NCI-H1048 (cell line): ENCODE data around the gene EDRF1.

Experiments used
- DNase-seq: peaks from one replicate; lab custom pipeline; 2025; lab: John Stamatoyannopoulos, UW

The EDRF1 gene

GRCh38 chr10:125768219-125768855 lies 48.8 kb downstream of the EDRF1 start:
- DNase-seq = no peak

GRCh38 chr10:125769175-125769574 lies 49.7 kb downstream of the EDRF1 start:
- DNase-seq = no peak

- DNase-seq = no peak
These were observed 51.3 kb downstream of the EDRF1 start for GRCh38 chr10:125770844-125771243.

GRCh38 chr10:125772112-125772863 lies 52.8 kb downstream of the EDRF1 start:
- DNase-seq = no peak

- no peak for DNase-seq
These were observed 53.3 kb downstream of the EDRF1 start for GRCh38 chr10:125772864-125773180.

GRCh38 chr10:125773687-125774543 lies 54.4 kb downstream of the EDRF1 start:
- no peak for DNase-seq

GRCh38 chr10:125774581-125775191 lies 55.2 kb downstream of the EDRF1 start:
- no peak for DNase-seq

- DNase-seq = no peak
These were observed 56.1 kb downstream of the EDRF1 start, which contains the start of gene MMP21 for GRCh38 chr10:125775491-125776106. TSS of gene MMP21 (minus strand) at chr10:125775821. CDS start at chr10:125775821, 0 bp downstream.

- no peak for DNase-seq
These were observed 58.3 kb downstream of the EDRF1 start for GRCh38 chr10:125777806-125778205.

- no peak for DNase-seq
These were observed 59.0 kb downstream of the EDRF1 start for GRCh38 chr10:125778556-125778955.

GRCh38 chr10:125779403-125780327 lies 60.2 kb downstream of the EDRF1 start:
- no peak for DNase-seq

GRCh38 chr10:125781374-125781773 lies 61.9 kb downstream of the EDRF1 start:
- no peak for DNase-seq

GRCh38 chr10:125782054-125782453 lies 62.5 kb downstream of the EDRF1 start:
- no peak for DNase-seq

- DNase-seq = no peak
These were observed 63.1 kb downstream of the EDRF1 start for GRCh38 chr10:125782616-125783015.

GRCh38 chr10:125783408-125783807 lies 63.9 kb downstream of the EDRF1 start:
- DNase-seq = no peak

GRCh38 chr10:125783957-125784356 lies 64.4 kb downstream of the EDRF1 start:
- no peak for DNase-seq

GRCh38 chr10:125785791-125786190 lies 66.3 kb downstream of the EDRF1 start:
- DNase-seq = no peak

GRCh38 chr10:125788156-125789034 lies 68.9 kb downstream of the EDRF1 start:
- no peak for DNase-seq
